NCI-H69 (cell line): ENCODE measurements around the gene MYADM.
"Not testable (repeated sequence)": the region's sequence is repeated elsewhere in the genome, so short reads cannot be mapped to it uniquely, and the experiment has no call there.

Experiments used
- DNase-seq: peaks from one replicate; lab custom pipeline; 2025; lab: John Stamatoyannopoulos, UW

The MYADM gene

DNA sequence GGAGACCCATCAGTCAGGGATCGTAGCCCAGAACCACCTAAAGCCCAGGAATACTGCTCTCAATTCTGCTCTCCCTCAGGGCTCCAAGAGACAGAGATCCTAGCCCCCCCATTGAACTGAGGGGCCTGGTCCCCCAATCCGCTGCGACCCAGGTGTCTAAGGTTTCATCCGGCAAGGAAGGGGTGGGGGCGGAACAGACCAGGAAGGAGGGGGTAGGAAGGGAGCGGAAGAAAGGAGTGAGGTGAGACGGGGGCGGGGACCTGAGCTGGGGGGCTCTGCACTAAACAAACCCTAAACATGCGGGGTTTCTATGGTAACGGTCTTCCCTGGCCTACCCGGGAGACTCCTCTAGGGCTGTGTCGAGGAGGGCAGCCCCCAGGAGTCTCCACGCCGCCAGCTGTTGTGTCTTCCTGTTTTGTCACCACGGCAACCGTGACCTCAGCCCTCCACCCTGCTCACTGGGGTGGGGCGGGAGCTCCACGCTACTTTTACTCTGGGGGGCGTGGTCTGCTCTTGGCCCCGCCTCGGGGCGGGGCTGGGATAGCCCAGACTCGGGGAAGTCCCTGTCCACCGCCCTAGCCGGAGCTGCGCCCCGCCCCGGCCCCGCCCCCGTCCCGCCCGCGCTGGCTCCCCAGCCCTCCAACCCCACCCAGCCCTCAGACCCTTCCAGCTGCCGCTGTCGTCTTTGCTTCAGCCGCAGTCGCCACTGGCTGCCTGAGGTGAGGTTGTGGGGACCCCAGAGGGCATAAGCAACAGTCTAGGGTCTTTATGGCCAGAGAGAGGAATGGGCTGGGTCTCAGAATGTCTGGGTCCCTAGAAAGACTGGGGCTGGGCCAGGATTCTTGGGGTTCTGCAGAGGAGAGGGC is at the start of gene MYADM:
TSS of gene MYADM (plus strand) at position 659 of the 866 bp plus-strand sequence. CDS start 5,647 bp downstream, outside the sequence.
- DNase-seq = peak; percentile 99

DNA sequence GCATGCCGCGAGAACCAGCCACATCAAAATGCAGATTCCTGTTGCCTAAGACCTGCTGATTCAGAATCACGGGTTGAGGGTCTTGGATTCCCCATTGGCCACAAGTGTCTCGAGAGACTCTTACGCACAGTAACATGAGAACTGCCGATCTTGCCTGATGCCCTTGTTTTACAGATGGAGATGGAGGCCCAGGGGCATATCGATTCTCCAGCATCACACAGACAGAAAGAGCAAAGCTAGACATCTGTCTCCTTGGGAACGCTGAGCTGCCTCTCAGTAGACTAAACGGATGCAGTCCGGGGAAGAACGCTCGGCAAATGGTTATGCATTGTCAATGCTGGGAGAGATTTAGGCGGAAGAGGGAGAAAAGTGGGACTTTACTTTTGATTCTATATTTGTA is 48.9 kb upstream of the MYADM start:
- DNase-seq = no peak

GRCh38 chr19:53819861-53820260 is 47.8 kb upstream of the MYADM start:
- no peak for DNase-seq

- no peak for DNase-seq
Measured at GRCh38 chr19:53823380-53824120, 44.1 kb upstream of the MYADM start.

DNA sequence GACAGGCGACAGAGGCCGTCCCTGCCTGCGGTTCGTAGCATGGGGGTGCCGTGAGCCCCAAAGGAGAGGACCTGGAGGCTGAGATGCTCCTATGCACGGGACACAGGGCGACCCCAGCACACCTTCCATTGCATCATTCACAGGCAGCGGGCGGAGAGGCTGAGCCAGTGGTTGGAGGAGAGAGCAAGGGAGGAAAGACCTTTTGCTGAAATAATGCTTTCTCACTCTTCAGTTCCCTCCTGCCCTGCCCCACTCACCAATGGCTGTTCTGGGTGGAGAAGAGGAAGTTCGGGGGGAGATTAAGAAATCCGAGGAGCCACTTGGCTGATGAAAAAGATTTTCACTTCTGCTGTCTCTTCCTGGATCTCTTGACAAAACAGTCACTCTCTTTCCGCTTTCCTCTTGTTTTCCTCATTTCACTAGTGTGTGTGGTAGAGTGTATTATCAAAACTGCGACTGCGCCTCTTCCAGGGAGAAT is 43.5 kb upstream of the MYADM start, which contains the start of gene NLRP12:
TSS of gene NLRP12 (minus strand) at position 181 of the 478 bp plus-strand sequence. CDS start at position 41, 140 bp downstream.
- DNase-seq = no peak

GRCh38 chr19:53826876-53827275 is 40.8 kb upstream of the MYADM start:
- DNase-seq = no peak

GRCh38 chr19:53828531-53828930 is 39.2 kb upstream of the MYADM start:
- no peak for DNase-seq

- not testable (repeated sequence) for DNase-seq
Measured at GRCh38 chr19:53832861-53833260, 34.8 kb upstream of the MYADM start.

- not testable (repeated sequence) for DNase-seq
Measured at GRCh38 chr19:53838446-53838845, 29.2 kb upstream of the MYADM start.

DNA sequence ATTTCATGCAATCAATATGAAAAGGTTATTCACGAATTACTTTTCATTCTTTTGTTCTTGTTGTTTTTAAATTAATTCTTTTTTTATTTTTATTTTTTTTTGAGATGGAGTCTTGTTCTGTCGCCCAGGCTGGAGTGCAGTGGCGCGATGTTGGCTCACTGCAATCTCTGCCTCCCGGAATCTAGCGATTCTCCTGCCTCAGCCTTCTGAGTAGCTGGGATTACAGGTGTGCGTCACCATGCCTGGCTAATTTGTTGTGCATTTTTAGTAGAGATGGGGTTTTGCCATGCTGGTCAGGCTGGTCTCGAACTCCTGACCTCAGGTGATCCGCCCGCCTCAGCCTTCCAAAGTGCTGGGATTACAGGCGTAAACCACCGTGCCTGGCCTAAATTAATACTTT is 27.4 kb upstream of the MYADM start:
- not testable (repeated sequence) for DNase-seq

DNA sequence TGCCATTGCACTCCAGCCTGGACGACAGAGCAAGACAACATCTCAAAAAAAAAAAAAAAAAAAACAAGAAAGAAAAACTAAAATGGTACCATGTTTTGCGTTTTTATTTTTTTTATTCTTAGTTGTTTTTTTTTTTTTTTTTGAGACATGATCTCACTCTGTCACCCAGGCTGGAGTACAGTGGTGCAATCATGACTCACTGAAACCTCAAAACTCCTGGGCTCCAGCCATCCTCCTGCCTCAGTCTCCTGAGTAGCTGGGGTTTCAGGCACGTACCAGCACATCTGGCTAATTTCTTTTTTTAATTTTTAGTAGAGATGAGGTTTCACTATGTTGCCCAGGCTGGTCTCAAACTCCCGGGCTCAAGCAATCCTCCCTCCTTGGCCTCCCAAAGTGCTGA is 26.8 kb upstream of the MYADM start:
- DNase-seq = not testable (repeated sequence)

GRCh38 chr19:53844849-53845246 is 22.8 kb upstream of the MYADM start:
- no peak for DNase-seq

GRCh38 chr19:53847555-53847954 is 20.1 kb upstream of the MYADM start:
- DNase-seq = no peak

- DNase-seq = peak; percentile 16
Measured at GRCh38 chr19:53849237-53849676, 18.4 kb upstream of the MYADM start.

- DNase-seq = no peak
Measured at GRCh38 chr19:53853707-53854106, 14.0 kb upstream of the MYADM start.

DNA sequence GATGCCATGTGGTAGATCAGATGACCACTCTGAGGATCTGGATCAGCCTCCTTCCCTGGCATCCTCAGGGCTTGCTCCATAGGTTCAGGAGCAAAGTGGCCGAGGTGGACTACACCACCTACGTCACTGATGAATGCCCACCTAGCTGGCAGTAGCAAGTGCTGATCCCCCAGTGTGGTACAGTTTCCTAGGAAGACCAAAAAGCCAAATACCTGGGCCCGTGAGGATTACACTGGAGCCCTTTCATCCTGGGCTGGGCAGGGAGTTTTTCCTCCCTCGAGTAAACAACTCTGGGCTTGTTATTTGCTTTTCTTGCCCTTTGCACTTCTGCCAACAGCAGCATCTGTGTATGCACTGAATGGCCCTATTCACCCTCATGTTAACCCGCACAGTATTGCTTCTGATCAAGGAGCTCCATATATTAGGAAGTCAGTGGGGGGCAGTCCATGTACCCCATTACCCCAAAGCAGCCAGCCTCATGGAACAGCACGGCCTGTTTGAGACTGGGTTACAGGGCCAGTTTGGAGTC is 3.3 kb upstream of the MYADM start:
- DNase-seq = peak; percentile 90

- DNase-seq = no peak
Measured at GRCh38 chr19:53865523-53865917, 2.2 kb upstream of the MYADM start.

DNA sequence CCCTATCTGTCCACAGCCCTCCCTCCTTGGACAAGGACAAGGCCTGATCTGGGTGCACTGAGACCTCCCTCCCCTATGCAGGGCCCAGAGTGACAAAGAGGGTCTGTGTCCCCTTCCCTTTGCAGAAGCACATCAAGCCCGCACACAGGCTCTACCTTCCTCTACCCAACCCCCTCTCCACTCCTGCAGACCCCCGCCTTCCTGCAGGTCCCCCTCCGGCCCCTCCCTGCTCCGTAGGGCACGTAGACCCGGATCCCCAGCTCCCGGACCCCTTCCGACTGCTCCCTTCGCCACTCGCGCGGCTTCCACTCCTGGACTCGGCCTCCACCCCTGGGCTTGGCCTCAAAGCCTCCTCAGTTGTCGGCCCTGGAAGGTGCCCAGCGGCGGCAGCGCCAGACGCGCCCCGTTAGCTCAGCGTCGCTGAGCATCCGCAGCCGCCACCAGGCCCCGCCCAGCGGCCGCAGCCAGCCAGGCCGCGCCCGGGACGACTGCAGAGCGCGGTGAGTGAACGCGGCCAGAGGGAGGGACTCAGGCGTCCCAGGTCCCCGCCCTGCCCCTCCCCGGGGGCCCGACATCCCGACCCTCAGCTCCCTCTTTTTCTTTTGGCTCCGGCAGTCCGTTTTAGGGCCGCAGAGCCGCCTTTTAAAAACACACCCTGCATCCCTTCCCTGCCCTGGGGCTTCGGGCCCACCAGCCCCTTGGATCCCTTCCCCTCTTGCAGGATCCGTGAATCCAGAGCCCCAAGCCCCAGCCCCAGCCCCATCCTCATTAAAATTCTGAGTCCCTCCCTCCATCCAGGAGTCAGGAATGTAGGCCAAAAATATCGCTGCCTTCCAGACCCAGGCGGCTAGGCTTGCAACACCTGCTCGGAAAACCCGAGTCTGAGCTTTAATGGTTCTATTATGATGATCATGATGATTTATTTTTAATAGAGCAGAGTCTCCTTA is 1.5 kb upstream of the MYADM start:
- peak; percentile 83 for DNase-seq

GRCh38 chr19:53866865-53867224 is 838 bp upstream of the MYADM start:
- DNase-seq = peak; percentile 70

DNA sequence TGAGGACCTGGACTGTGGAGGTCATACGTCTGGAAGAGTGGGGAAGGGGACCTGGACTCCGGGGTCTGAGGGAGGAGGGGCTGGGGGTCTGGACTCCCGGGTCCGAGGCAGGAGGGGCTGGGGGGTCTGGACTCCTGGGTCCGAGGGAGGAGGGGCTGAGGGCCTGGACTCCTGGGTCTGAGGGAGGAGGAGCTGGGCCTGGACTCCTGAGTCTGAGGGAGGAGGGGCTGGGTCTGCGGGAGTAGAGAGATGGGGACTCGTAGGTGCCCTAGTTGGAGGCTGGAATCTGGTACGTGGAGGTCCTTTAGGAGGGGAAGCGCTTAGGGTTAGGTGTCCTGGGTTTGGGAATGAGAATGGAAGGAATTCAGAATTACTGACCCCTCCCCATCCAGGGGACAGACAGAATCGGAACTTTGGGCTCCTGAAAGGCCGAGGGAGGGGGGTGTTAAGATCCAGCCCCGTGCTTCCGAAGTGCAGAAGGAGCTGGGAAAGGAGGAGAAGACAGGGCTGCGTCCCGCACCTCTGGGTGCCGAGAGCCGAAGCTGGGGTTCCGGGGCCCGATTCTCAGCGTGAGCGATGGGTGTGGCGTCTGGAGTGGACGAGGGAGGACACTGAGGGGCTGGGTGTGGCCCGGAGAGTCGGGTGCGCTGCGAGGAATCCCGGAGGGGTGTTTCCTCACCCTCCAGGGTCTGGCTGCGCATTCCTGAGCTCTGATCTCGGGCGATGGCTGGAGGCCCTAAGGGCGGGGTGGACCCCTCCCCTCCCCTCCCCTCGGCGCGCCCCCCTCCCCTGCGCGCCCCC is 608 bp downstream of the MYADM start:
- DNase-seq = peak; percentile 62
